Mesenchymal stem cell (in vitro differentiated cells and primary cell): ENCODE data around the gene SUCLA2.

Experiments used
- DNase-seq: peaks from one replicate; pipeline ENCODE4 v3.0.0-alpha.2; 2013
- H2AFZ ChIP-seq: one replicate; pipeline ENCODE4 v1.6.1; 2013; ENCODE audit warnings: low read depth, mild to moderate bottlenecking, control low read depth, inconsistent platforms, low read length, moderate library complexity
- H2AK5ac ChIP-seq: 2 replicates; pipeline ENCODE4 v1.6.1; 2013; ENCODE audit warnings: low read length, moderate library complexity, mild to moderate bottlenecking, inconsistent platforms; ENCODE audit not compliant: severe bottlenecking
- H2BK120ac ChIP-seq: one replicate; pipeline ENCODE4 v1.6.1; 2013; ENCODE audit warnings: low read depth, mild to moderate bottlenecking, inconsistent platforms, low read length, moderate library complexity
- H2BK12ac ChIP-seq, 2 experiments: one replicate each; pipeline ENCODE4 v1.6.1; 2013; ENCODE audit warnings: inconsistent platforms in 2 of 2, low read length in 2 of 2, mild to moderate bottlenecking in 2 of 2, moderate library complexity in 2 of 2, control low read depth in 1 of 2
- H2BK15ac ChIP-seq: one replicate; pipeline ENCODE4 v1.6.1; 2013; ENCODE audit warnings: mild to moderate bottlenecking, low read depth, inconsistent platforms; ENCODE audit not compliant: poor library complexity, severe bottlenecking
- H2BK5ac ChIP-seq: 2 replicates; pipeline ENCODE4 v1.6.1; 2013; ENCODE audit warnings: low read depth, mild to moderate bottlenecking, low read length, control low read depth, inconsistent platforms; ENCODE audit not compliant: poor library complexity, severe bottlenecking
- H3K14ac ChIP-seq, 2 experiments: one replicate each; pipeline ENCODE4 v1.6.1; 2013; ENCODE audit warnings: inconsistent platforms in 2 of 2, low read length in 2 of 2, control low read depth in 1 of 2, mild to moderate bottlenecking in 1 of 2, moderate library complexity in 1 of 2
- H3K18ac ChIP-seq, 2 experiments: one replicate each; pipeline ENCODE4 v1.6.1; 2013; ENCODE audit warnings: inconsistent platforms in 2 of 2, low read length in 2 of 2, control low read depth in 1 of 2, low read depth in 1 of 2, mild to moderate bottlenecking in 1 of 2
- H3K23ac ChIP-seq, 2 experiments: one replicate each; pipeline ENCODE4 v1.6.1; 2013; ENCODE audit warnings: inconsistent platforms in 2 of 2, low read length in 2 of 2, mild to moderate bottlenecking in 2 of 2, moderate library complexity in 2 of 2, control low read depth in 1 of 2
- H3K27ac ChIP-seq: 2 replicates; pipeline ENCODE4 v1.5.1; 2013; ENCODE audit warnings: mild to moderate bottlenecking, moderate library complexity, low read length, control low read depth, inconsistent platforms; ENCODE audit not compliant: poor library complexity, severe bottlenecking
- H3K27me3 ChIP-seq, 2 experiments: 2 replicates each; pipeline versions ENCODE4 v1.6.1 to v1.7.0; 2013; ENCODE audit warnings: low read length in 2 of 2, mild to moderate bottlenecking in 2 of 2, moderate library complexity in 2 of 2, control low read depth in 1 of 2, inconsistent platforms in 1 of 2; ENCODE audit not compliant: control insufficient read depth in 1 of 2, insufficient read depth in 1 of 2
- H3K36me3 ChIP-seq, 2 experiments: 2 replicates each; pipeline versions ENCODE4 v1.6.1 to v1.7.0; 2013; ENCODE audit warnings: low read length in 2 of 2, control low read depth in 1 of 2, inconsistent platforms in 1 of 2, low read depth in 1 of 2, mild to moderate bottlenecking in 1 of 2; ENCODE audit not compliant: insufficient read depth in 2 of 2, control insufficient read depth in 1 of 2
- H3K4ac ChIP-seq, 2 experiments: one replicate each; pipeline ENCODE4 v1.6.1; 2013; ENCODE audit warnings: inconsistent platforms in 2 of 2, low read length in 2 of 2, mild to moderate bottlenecking in 2 of 2, moderate library complexity in 2 of 2, control low read depth in 1 of 2, low read depth in 1 of 2
- H3K4me1 ChIP-seq: 2 replicates; pipeline ENCODE4 v1.6.1; 2013; ENCODE audit warnings: low read depth, low read length, control low read depth; ENCODE audit not compliant: control insufficient read depth, insufficient read depth
- H3K4me2 ChIP-seq: 2 replicates; pipeline ENCODE4 v1.6.1; 2013; ENCODE audit warnings: low read length, mild to moderate bottlenecking, inconsistent platforms; ENCODE audit not compliant: poor library complexity, severe bottlenecking
- H3K4me3 ChIP-seq, 2 experiments: 2 replicates each; pipeline versions ENCODE4 v1.5.1 to v1.7.0; 2013; ENCODE audit warnings: low read length in 2 of 2, mild to moderate bottlenecking in 2 of 2, control low read depth in 1 of 2, low read depth in 1 of 2; ENCODE audit not compliant: insufficient read depth in 1 of 2
- H3K79me1 ChIP-seq: replicated peaks from 2 replicates; pipeline ENCODE4 v1.6.1; 2013; ENCODE audit warnings: mild to moderate bottlenecking, control low read depth, low read length, inconsistent platforms; ENCODE audit not compliant: poor library complexity, severe bottlenecking
- H3K9ac ChIP-seq: 2 replicates; pipeline ENCODE4 v1.7.0; 2013; ENCODE audit warnings: mild to moderate bottlenecking, low read length, moderate library complexity
- H3K9me3 ChIP-seq: 2 replicates; pipeline ENCODE4 v1.7.0; 2013; ENCODE audit warnings: mild to moderate bottlenecking, low read length; ENCODE audit not compliant: control insufficient read depth
- H4K8ac ChIP-seq: one replicate; pipeline ENCODE4 v1.6.1; 2013; ENCODE audit warnings: inconsistent platforms, mild to moderate bottlenecking, low read length, moderate library complexity
- H4K91ac ChIP-seq: one replicate; pipeline ENCODE4 v1.6.1; 2013; ENCODE audit warnings: mild to moderate bottlenecking, low read length, inconsistent platforms
- WGBS: methylation state at CpG from one replicate; pipeline ENCODE4 v1.1.7; 2013; ENCODE audit warnings: mixed read lengths; 5-methylcytosine and 5-hydroxymethylcytosine counted together

SUCLA2 gene

GRCh38 chr13:47901441-47901840 is 99.6 kb downstream of the SUCLA2 start:
- no peaks in the 10 kb centered on the region for H3K36me3 ChIP-seq
- no peak overlapping the region for H2AK5ac ChIP-seq
- no peak overlapping the region for H2BK15ac ChIP-seq
- no peak overlapping the region for H2BK12ac ChIP-seq
- H4K8ac ChIP-seq: no peak overlapping the region
- H3K4me2 ChIP-seq: no peak overlapping the region
- no peak overlapping the region for H3K4me3 ChIP-seq
- H2AFZ ChIP-seq: no peak overlapping the region
- no peak overlapping the region for H3K14ac ChIP-seq
- H3K27me3 ChIP-seq: no peaks in the 10 kb centered on the region
- H2BK5ac ChIP-seq: no peak overlapping the region
- no peaks in the 10 kb centered on the region for H3K9me3 ChIP-seq
- no peak overlapping the region for H3K4ac ChIP-seq
- no peak overlapping the region for H2BK120ac ChIP-seq
- 96% methylated on average over 3 of the region's 3 CpGs for whole genome bisulfite sequencing
- H3K18ac ChIP-seq: no peak overlapping the region
- H4K91ac ChIP-seq: no peak overlapping the region
- no peak overlapping the region for H3K23ac ChIP-seq
- peaks cover 3% of the 10 kb centered on the region for H3K4me1 ChIP-seq
- H3K79me1 ChIP-seq: no peaks in the 10 kb centered on the region
- peak; percentile 20 for DNase-seq
- no peak overlapping the region for H3K9ac ChIP-seq
- no peak overlapping the region for H3K27ac ChIP-seq

- peaks cover 3% of the 10 kb centered on the region for H3K4me1 ChIP-seq
- H3K4me2 ChIP-seq: no peak overlapping the region
- peaks cover 0 to 6% of the 10 kb centered on the region in 2 experiments for H3K36me3 ChIP-seq
- H3K27me3 ChIP-seq: no peaks in the 10 kb centered on the region
- H3K14ac ChIP-seq: no peak overlapping the region
- no peak overlapping the region for H3K9ac ChIP-seq
- H2AK5ac ChIP-seq: no peak overlapping the region
- DNase-seq: no peak
- H2BK120ac ChIP-seq: no peak overlapping the region
- H2AFZ ChIP-seq: no peak overlapping the region
- 100% methylated on average over 1 of the region's 3 CpGs for WGBS
- no peak overlapping the region for H2BK15ac ChIP-seq
- no peak overlapping the region for H3K18ac ChIP-seq
- no peak overlapping the region for H2BK5ac ChIP-seq
- H3K4me3 ChIP-seq: no peak overlapping the region
- no peak overlapping the region for H4K8ac ChIP-seq
- H4K91ac ChIP-seq: no peak overlapping the region
- no peaks in the 10 kb centered on the region for H3K79me1 ChIP-seq
- H3K23ac ChIP-seq: no peak overlapping the region
- no peak overlapping the region for H3K27ac ChIP-seq
- H2BK12ac ChIP-seq: no peak overlapping the region
- no peaks in the 10 kb centered on the region for H3K9me3 ChIP-seq
- no peak overlapping the region for H3K4ac ChIP-seq
Observed at GRCh38 chr13:47898080-47898479, 103.0 kb downstream of the SUCLA2 start.

GRCh38 chr13:47897411-47898050 is 103.5 kb downstream of the SUCLA2 start:
- Histone ChIP-seq H2BK15ac (no peak overlapping the region), H2BK5ac (no peak overlapping the region), H3K36me3 (peaks cover 0 to 6% of the 10 kb centered on the region in 2 experiments), H3K9me3 (no peaks in the 10 kb centered on the region), H3K4me2 (no peak overlapping the region), H3K4me1 (peaks cover 3% of the 10 kb centered on the region), H3K79me1 (no peaks in the 10 kb centered on the region), H3K18ac (no peak overlapping the region), H4K91ac (no peak overlapping the region), H3K27me3 (no peaks in the 10 kb centered on the region), H3K9ac (no peak overlapping the region), H3K14ac (no peak overlapping the region), H3K4me3 (no peak overlapping the region), H3K4ac (no peak overlapping the region), H3K27ac (no peak overlapping the region), H3K23ac (no peak overlapping the region), H2BK120ac (no peak overlapping the region), H2BK12ac (no peak overlapping the region), H4K8ac (no peak overlapping the region), H2AFZ (no peak overlapping the region), H2AK5ac (no peak overlapping the region)
- whole genome bisulfite sequencing: 95% methylated on average over 2 of the region's 2 CpGs
- DNase-seq: no peak

GRCh38 chr13:47896546-47896945 is 104.5 kb downstream of the SUCLA2 start:
- no peak overlapping the region for H2BK12ac ChIP-seq
- no peak overlapping the region for H3K14ac ChIP-seq
- no peak overlapping the region for H3K4me2 ChIP-seq
- H3K27ac ChIP-seq: no peak overlapping the region
- H2BK15ac ChIP-seq: no peak overlapping the region
- H3K36me3 ChIP-seq: peaks cover 0 to 6% of the 10 kb centered on the region in 2 experiments
- no peak overlapping the region for H3K4ac ChIP-seq
- H3K23ac ChIP-seq: no peak overlapping the region
- H2BK5ac ChIP-seq: no peak overlapping the region
- no peak overlapping the region for H3K9ac ChIP-seq
- H2BK120ac ChIP-seq: no peak overlapping the region
- no peak overlapping the region for H4K8ac ChIP-seq
- peaks cover 3% of the 10 kb centered on the region for H3K4me1 ChIP-seq
- 100% methylated on average over 1 of the region's 2 CpGs for WGBS
- no peak overlapping the region for H2AK5ac ChIP-seq
- no peak overlapping the region for H3K18ac ChIP-seq
- H3K27me3 ChIP-seq: no peaks in the 10 kb centered on the region
- no peaks in the 10 kb centered on the region for H3K9me3 ChIP-seq
- DNase-seq: no peak
- no peak overlapping the region for H4K91ac ChIP-seq
- H2AFZ ChIP-seq: no peak overlapping the region
- no peaks in the 10 kb centered on the region for H3K79me1 ChIP-seq
- no peak overlapping the region for H3K4me3 ChIP-seq
